WTC11 (cell line): ENCODE data around the gene KDM4E.
"Not testable (repeated sequence)": the region's sequence is repeated elsewhere in the genome, so short reads cannot be mapped to it uniquely, and the experiment has no call there.

Experiments used
- CTCF ChIP-seq: fragments of 200-600 bp; IDR thresholded peaks from 2 replicates; pipeline ENCODE4 v1.8.0; 2022; ENCODE audit warnings: antibody characterized with exemption
- E2F5 ChIP-seq: sonication (generic); formaldehyde crosslinking; IDR thresholded peaks from 2 replicates; pipeline ENCODE4 v1.8.1; 2022; ENCODE audit warnings: mild to moderate bottlenecking, moderate library complexity, missing genetic modification reagents
- ELF4 ChIP-seq: sonication (generic); formaldehyde crosslinking; IDR thresholded peaks from 2 replicates; pipeline ENCODE4 v1.8.1; 2022; ENCODE audit warnings: low read depth, mild to moderate bottlenecking, moderate library complexity, missing genetic modification reagents
- FOXJ3 ChIP-seq: sonication (generic); formaldehyde crosslinking; IDR thresholded peaks from 2 replicates; pipeline ENCODE4 v1.9.0; 2021; ENCODE audit warnings: missing genetic modification reagents, mild to moderate bottlenecking, borderline replicate concordance
- HMGXB4 ChIP-seq: sonication (generic); formaldehyde crosslinking; IDR thresholded peaks from 2 replicates; pipeline ENCODE4 v1.8.1; 2023; ENCODE audit warnings: mild to moderate bottlenecking, moderate library complexity, missing genetic modification reagents
- OVOL2 ChIP-seq: fragments of 250-450 bp; sonication (Bioruptor Pico); IDR thresholded peaks from 2 replicates; pipeline ENCODE4 v1.9.0; 2021; ENCODE audit warnings: mild to moderate bottlenecking, borderline replicate concordance
- ZBTB21 ChIP-seq: sonication (generic); formaldehyde crosslinking; IDR thresholded peaks from 2 replicates; pipeline ENCODE4 v1.8.1; 2023; ENCODE audit warnings: mild to moderate bottlenecking, missing genetic modification reagents, borderline replicate concordance

GRCh38 chr11:95025594-95025993 is 536 bp downstream of the KDM4E start:
- TF ChIP-seq HMGXB4; E2F5 (CRISPR knock-in tag); FOXJ3 (CRISPR knock-in tag); CTCF; ELF4 (CRISPR knock-in tag); ZBTB21 (CRISPR knock-in tag); OVOL2 (CRISPR knock-in tag): not testable (repeated sequence)
